ENCODE results near the gene PXDN. TPM values are rescaled to one million over a fixed set of nuclear protein-coding genes. Genes with fewer than 3 reads are reported as not detected.

Gene PXDN
- total and polyA plus RNA-seq, 10 of the 15 experiments (the other 5 are each of a cell fraction or from before 2014, with no cell fraction given), result 0.12 to 0.69 (median 0.23) TPM; not detected in 5

- no peak overlapping the region for H3K4me3 ChIP-seq
- no peak for ATAC-seq
- no peak for DNase-seq (ENCODE audit: low read depth, low spot score)
- ChIA-PET RAD21 (ENCODE audit: unreplicated experiment) (no interaction called here), SMC1A (ENCODE audit: uncharacterized antibody, unreplicated experiment) (no interaction called here), CTCF (no interaction called here), POLR2A (no interaction called here)
- BruUV-seq (replicated peaks), result no TSS peak
- no peak overlapping the region for H2AFZ ChIP-seq (ENCODE audit: control insufficient read depth, low read depth, low read length)
- no peaks in the 10 kb centered on the region for H3K79me2 ChIP-seq (ENCODE audit: control insufficient read depth, insufficient read depth, low read length)
- no peaks in the 10 kb centered on the region for H3K27me3 ChIP-seq (replicated peaks in 1 of 2; ENCODE audit: control insufficient read depth in 2 of 2, insufficient read depth in 2 of 2, low read length in 1 of 2)
- H4K20me1 ChIP-seq (ENCODE audit: control insufficient read depth, insufficient read depth), result no peaks in the 10 kb centered on the region
- in situ Hi-C loops (cut with MboI) (no loop called here), intact Hi-C loops (cut with micrococcal nuclease; ENCODE audit: unreplicated experiment) (no loop called here)
- no peak overlapping the region for H3K27ac ChIP-seq (ENCODE audit: control insufficient read depth, insufficient read depth)
- no peak overlapping the region for H3K9ac ChIP-seq (ENCODE audit: control insufficient read depth, insufficient read depth, low read length)
- WGBS (ENCODE audit: insufficient coverage, insufficient replicate concordance, low lambda C conversion rate, missing lambda C conversion rate), result 35% methylated on average over 19 of the region's 19 CpGs
- TF ChIP-seq CHD4 (IDR thresholded peaks at IDR 0.05) (no peak), CBX3 (IDR thresholded peaks at IDR 0.05; ENCODE audit: borderline replicate concordance, low read depth) (no peak)
- no peak overlapping the region for H3K4me2 ChIP-seq (ENCODE audit: control insufficient read depth, insufficient read depth)
- H3K4me1 ChIP-seq (ENCODE audit: control insufficient read depth, insufficient read depth, low read length), result no peaks in the 10 kb centered on the region
- H3K9me3 ChIP-seq (replicated peaks; ENCODE audit: control insufficient read depth, insufficient read depth, low read length), result no peaks in the 10 kb centered on the region
- H3K36me3 ChIP-seq (ENCODE audit: control insufficient read depth in 2 of 2, insufficient read depth in 2 of 2, low read length in 1 of 2), result no peaks in the 10 kb centered on the region
- FAIRE-seq, result no peak
Observed at GRCh38 chr2:1661891-1662605, 82.3 kb downstream of the PXDN start.

GRCh38 chr2:1660656-1661640 lies 83.4 kb downstream of the PXDN start:
- 30% methylated on average over 21 of the region's 21 CpGs for WGBS (ENCODE audit: insufficient coverage, insufficient replicate concordance, low lambda C conversion rate, missing lambda C conversion rate)
- ChIA-PET RAD21 (ENCODE audit: unreplicated experiment) (no interaction called here), SMC1A (ENCODE audit: uncharacterized antibody, unreplicated experiment) (no interaction called here), POLR2A (no interaction called here), CTCF (no interaction called here)
- H3K4me3 ChIP-seq, result no peak overlapping the region
- no peaks in the 10 kb centered on the region for H3K27me3 ChIP-seq (replicated peaks in 1 of 2; ENCODE audit: control insufficient read depth in 2 of 2, insufficient read depth in 2 of 2, low read length in 1 of 2)
- BruUV-seq (replicated peaks), result no TSS peak
- H2AFZ ChIP-seq (ENCODE audit: control insufficient read depth, low read depth, low read length), result no peak overlapping the region
- no peak for FAIRE-seq
- H4K20me1 ChIP-seq (ENCODE audit: control insufficient read depth, insufficient read depth), result no peaks in the 10 kb centered on the region
- H3K9ac ChIP-seq (ENCODE audit: control insufficient read depth, insufficient read depth, low read length), result no peak overlapping the region
- H3K36me3 ChIP-seq (ENCODE audit: control insufficient read depth in 2 of 2, insufficient read depth in 2 of 2, low read length in 1 of 2), result no peaks in the 10 kb centered on the region
- H3K4me2 ChIP-seq (ENCODE audit: control insufficient read depth, insufficient read depth), result no peak overlapping the region
- no peak for TF ChIP-seq SKIL (IDR thresholded peaks at IDR 0.05; ENCODE audit: low read depth, poor library complexity, severe bottlenecking)
- TF ChIP-seq EED (IDR thresholded peaks at IDR 0.05; ENCODE audit: low read depth), result no peak
- TF ChIP-seq IRF5 (IDR thresholded peaks at IDR 0.05; ENCODE audit: borderline replicate concordance), result no peak
- no peak for TF ChIP-seq SIN3A (IDR thresholded peaks at IDR 0.05; ENCODE audit: low read depth, low read length)
- TF ChIP-seq CHD4 (IDR thresholded peaks at IDR 0.05), result no peak
- no peak overlapping the region for H3K27ac ChIP-seq (ENCODE audit: control insufficient read depth, insufficient read depth)
- no peaks in the 10 kb centered on the region for H3K4me1 ChIP-seq (ENCODE audit: control insufficient read depth, insufficient read depth, low read length)
- DNase-seq (ENCODE audit: low read depth, low spot score), result no peak
- no peak for ATAC-seq
- no peaks in the 10 kb centered on the region for H3K9me3 ChIP-seq (replicated peaks; ENCODE audit: control insufficient read depth, insufficient read depth, low read length)
- in situ Hi-C loops (cut with MboI), result no loop called here
- H3K79me2 ChIP-seq (ENCODE audit: control insufficient read depth, insufficient read depth, low read length), result no peaks in the 10 kb centered on the region
- intact Hi-C loops (cut with micrococcal nuclease; ENCODE audit: unreplicated experiment), result no loop called here

All from GM12878 (cell line).